KOPT-K1 (cell line): ENCODE data around the gene ENTPD5.
"Not testable (repeated sequence)": the region's sequence is repeated elsewhere in the genome, so short reads cannot be mapped to it uniquely, and the experiment has no call there.

Experiments used
- H3K27ac ChIP-seq: fragments of 200-600 bp; sonication (generic); 2 replicates; pipeline ENCODE4 v1.5.1; 2016; ENCODE audit warnings: antibody characterized with exemption, mild to moderate bottlenecking, low read depth, low read length; ENCODE audit not compliant: poor library complexity, severe bottlenecking
- H3K36me3 ChIP-seq: fragments of 200-600 bp; sonication (generic); 2 replicates; pipeline ENCODE4 v1.5.1; 2017; ENCODE audit warnings: antibody characterized with exemption, mild to moderate bottlenecking, low read length, moderate library complexity; ENCODE audit not compliant: insufficient read depth
- H3K9me3 ChIP-seq: fragments of 200-600 bp; sonication (generic); 2 replicates; pipeline ENCODE4 v1.5.1; 2017; ENCODE audit warnings: antibody characterized with exemption, low read length, mild to moderate bottlenecking; ENCODE audit not compliant: insufficient read depth, poor library complexity, severe bottlenecking

The ENTPD5 gene

GRCh38 chr14:73937012-73937411 is 82.1 kb downstream of the ENTPD5 start:
- Histone ChIP-seq H3K36me3 (peaks cover 45% of the 10 kb centered on the region), H3K9me3 (no peaks in the 10 kb centered on the region), H3K27ac (no peak overlapping the region)

GRCh38 chr14:73936548-73936947 is 82.5 kb downstream of the ENTPD5 start:
- peaks cover 50% of the 10 kb centered on the region for H3K36me3 ChIP-seq
- H3K27ac ChIP-seq = no peak overlapping the region
- H3K9me3 ChIP-seq = no peaks in the 10 kb centered on the region

- Histone ChIP-seq H3K36me3 (peaks cover 58% of the 10 kb centered on the region), H3K9me3 (no peaks in the 10 kb centered on the region), H3K27ac (no peak overlapping the region)
Measured at GRCh38 chr14:73935666-73936065, 83.4 kb downstream of the ENTPD5 start.

- H3K27ac ChIP-seq = no peak overlapping the region
- peaks cover 99% of the 10 kb centered on the region for H3K36me3 ChIP-seq
- H3K9me3 ChIP-seq = no peaks in the 10 kb centered on the region
Measured at GRCh38 chr14:73924337-73924736, 94.8 kb downstream of the ENTPD5 start.

- H3K27ac ChIP-seq, H3K9me3 ChIP-seq: not testable (repeated sequence)
- peaks cover 93% of the 10 kb centered on the region for H3K36me3 ChIP-seq
Measured at GRCh38 chr14:73919457-73919856, 99.6 kb downstream of the ENTPD5 start.

- H3K27ac ChIP-seq = no peak overlapping the region
- H3K36me3 ChIP-seq = peaks cover 93% of the 10 kb centered on the region
- H3K9me3 ChIP-seq = peaks cover 9% of the 10 kb centered on the region
Measured at GRCh38 chr14:73916324-73916723, 102.8 kb downstream of the ENTPD5 start.

GRCh38 chr14:73913256-73913655 is 105.8 kb downstream of the ENTPD5 start:
- Histone ChIP-seq H3K36me3 (peaks cover 94% of the 10 kb centered on the region), H3K9me3 (peaks cover 9% of the 10 kb centered on the region), H3K27ac (no peak overlapping the region)

GRCh38 chr14:73909681-73910080 is 109.4 kb downstream of the ENTPD5 start:
- Histone ChIP-seq H3K9me3 (peaks cover 9% of the 10 kb centered on the region), H3K36me3 (peaks cover 98% of the 10 kb centered on the region)

More at GRCh38 chr14:73909681-73910080, 109.4 kb downstream of the ENTPD5 start:
- H3K27ac ChIP-seq = no peak overlapping the region
